ENCODE measurements around the gene C1GALT1. TPM values are rescaled to one million over a fixed set of nuclear protein-coding genes. Genes with fewer than 3 reads are reported as not detected.

The C1GALT1 gene
- total and polyA plus RNA-seq, 9 of the 15 experiments (the other 6 are each of a cell fraction or from before 2014, with no cell fraction given), result 5.0 to 33.2 (median 24.1) TPM

GRCh38 chr7:7157177-7157886, 25.0 kb upstream of the C1GALT1 start:
- intact Hi-C loops (cut with micrococcal nuclease), result no loop called here
- Histone ChIP-seq H3K79me2 (ENCODE audit: control insufficient read depth, insufficient read depth, low read length) (no peaks in the 10 kb centered on the region), H3K27me3 (ENCODE audit: control insufficient read depth in 2 of 2, insufficient read depth in 2 of 2, low read length in 2 of 2) (no peaks in the 10 kb centered on the region), H3K4me2 (ENCODE audit: insufficient read depth, low read length) (no peak overlapping the region), H3K27ac (ENCODE audit: extremely low read depth, low read depth, low read length) (no peak overlapping the region), H3K4me1 (replicated peaks in 1 of 2; ENCODE audit: control insufficient read depth in 2 of 2, insufficient read depth in 2 of 2, low read length in 2 of 2) (peaks cover 0 to 5% of the 10 kb centered on the region in 2 experiments; a peak in 1 of 5 replicates), H3K9ac (ENCODE audit: insufficient read depth in 1 of 2, low read depth in 2 of 2, low read length in 2 of 2) (no peak overlapping the region), H2AFZ (ENCODE audit: low read depth, low read length) (peak overlapping the region; percentile 57), H3K4me3 (no peak overlapping the region), H3K9me3 (replicated peaks; ENCODE audit: control insufficient read depth, insufficient read depth, low read depth, low read length) (peaks cover 4% of the 10 kb centered on the region; the same call in 1 of the 2 replicates), H3K36me3 (ENCODE audit: control insufficient read depth, insufficient read depth, low read length) (no peaks in the 10 kb centered on the region), H3K9me1 (ENCODE audit: control insufficient read depth, insufficient read depth, low read length) (no peaks in the 10 kb centered on the region), H4K20me1 (replicated peaks; ENCODE audit: control insufficient read depth, insufficient read depth, low read length) (no peaks in the 10 kb centered on the region)
- BruUV-seq (replicated peaks), result no TSS peak
- ChIA-PET POLR2A (no interaction called here), CTCF (ENCODE audit: low intra/inter-chr PET ratio) (no interaction called here)
- WGBS (ENCODE audit: insufficient coverage, low coverage, missing lambda C conversion rate), result 14% methylated on average over 2 of the region's 2 CpGs
- DNase-seq (ENCODE audit: extremely low read depth in 1 of 4, low spot score in 3 of 4) (peak in 1 of 4 experiments; percentile 17), FAIRE-seq (peak; percentile 44), ATAC-seq (peak; percentile 56; the same call in 2 of the 3 replicates)
- in situ Hi-C loops (cut with MboI), result no loop called here
- TF ChIP-seq MBD1 (CRISPR knock-in tag; IDR thresholded peaks at IDR 0.05) (no peak), ZBTB12 (CRISPR knock-in tag; IDR thresholded peaks at IDR 0.05) (no peak), SNRNP70 (optimal IDR thresholded peaks at IDR 0.05; ENCODE audit: low read depth, low read length) (no peak), BCOR (IDR thresholded peaks at IDR 0.05) (no peak), ESRRB (CRISPR knock-in tag; IDR thresholded peaks at IDR 0.05; ENCODE audit: borderline replicate concordance) (no peak), ZNF121 (CRISPR knock-in tag; conservative IDR thresholded peaks at IDR 0.05) (no peak)

Data from K562 (cell line).